ENCODE data around the gene KISS1R.

DNA sequence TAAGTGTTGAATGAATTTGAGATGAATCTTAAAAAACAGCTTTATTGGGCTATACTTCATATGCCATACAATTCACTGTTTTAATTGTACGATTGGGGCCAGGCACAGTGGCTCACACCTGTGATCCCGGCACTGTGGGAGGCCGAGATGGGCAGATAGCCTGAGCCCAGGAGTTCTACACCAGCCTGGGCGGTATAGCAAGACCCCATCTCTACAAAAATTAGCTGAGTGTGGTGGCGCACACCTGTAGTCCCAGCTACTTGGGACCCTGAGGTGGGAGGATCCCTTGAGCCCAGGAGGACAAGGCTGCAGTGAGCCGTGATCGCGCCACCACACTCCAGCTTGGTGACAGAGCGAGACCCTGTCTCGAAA is 19.0 kb downstream of the KISS1R start:
- TF ChIP-seq, protein P1, sequence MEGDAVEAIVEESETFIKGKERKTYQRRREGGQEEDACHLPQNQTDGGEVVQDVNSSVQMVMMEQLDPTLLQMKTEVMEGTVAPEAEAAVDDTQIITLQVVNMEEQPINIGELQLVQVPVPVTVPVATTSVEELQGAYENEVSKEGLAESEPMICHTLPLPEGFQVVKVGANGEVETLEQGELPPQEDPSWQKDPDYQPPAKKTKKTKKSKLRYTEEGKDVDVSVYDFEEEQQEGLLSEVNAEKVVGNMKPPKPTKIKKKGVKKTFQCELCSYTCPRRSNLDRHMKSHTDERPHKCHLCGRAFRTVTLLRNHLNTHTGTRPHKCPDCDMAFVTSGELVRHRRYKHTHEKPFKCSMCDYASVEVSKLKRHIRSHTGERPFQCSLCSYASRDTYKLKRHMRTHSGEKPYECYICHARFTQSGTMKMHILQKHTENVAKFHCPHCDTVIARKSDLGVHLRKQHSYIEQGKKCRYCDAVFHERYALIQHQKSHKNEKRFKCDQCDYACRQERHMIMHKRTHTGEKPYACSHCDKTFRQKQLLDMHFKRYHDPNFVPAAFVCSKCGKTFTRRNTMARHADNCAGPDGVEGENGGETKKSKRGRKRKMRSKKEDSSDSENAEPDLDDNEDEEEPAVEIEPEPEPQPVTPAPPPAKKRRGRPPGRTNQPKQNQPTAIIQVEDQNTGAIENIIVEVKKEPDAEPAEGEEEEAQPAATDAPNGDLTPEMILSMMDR (IDR thresholded peaks at IDR 0.05): no peak
- no peak for TF ChIP-seq POLR2A (IDR thresholded peaks at IDR 0.05)
